Panc1 (cell line): ENCODE results near the gene HERC6. TPM values are rescaled to one million over a fixed set of nuclear protein-coding genes. Genes with fewer than 3 reads are reported as not detected.

Experiments
- ATAC-seq: fragments of 200-7000 bp; cut with Tn5 transposase; 2 replicates; pipeline ENCODE4 v1.9.1; 2020; ENCODE audit warnings: mild to moderate bottlenecking, moderate library complexity
- BruUV-seq: library from RNA; stranded (reverse); fragments of 400-500 nt; replicated peaks from 2 replicates; lab custom pipeline; 2021; lab: Mats Ljungman, UMichigan
- CTCF ChIA-PET: fragments of 300-600 bp; sonication (Branson Sonifier 250); formaldehyde crosslinking; loops from one replicate; lab custom pipeline; 2022; ENCODE audit warnings: antibody characterized with exemption; lab: Charles Lee
- POLR2A ChIA-PET: fragments of 300-600 bp; sonication (Branson Sonifier 250); formaldehyde crosslinking; loops from one replicate; lab custom pipeline; 2022; ENCODE audit warnings: antibody characterized with exemption; lab: Charles Lee
- DNase-seq: peaks from one replicate; pipeline ENCODE4 v3.0.0-alpha.2; 2010; ENCODE audit warnings: low read depth, low spot score
- H3K27ac ChIP-seq: 2 replicates; pipeline ENCODE4 v1.5.1; 2011; ENCODE audit warnings: mild to moderate bottlenecking, low read length, inconsistent platforms
- H3K27me3 ChIP-seq: fragments of 200-500 bp; sonication (Bioruptor generic); 2 replicates; pipeline ENCODE4 v1.6.0; 2014; ENCODE audit warnings: low read length, inconsistent platforms; ENCODE audit not compliant: control insufficient read depth, insufficient read depth
- H3K36me3 ChIP-seq: fragments of 200-500 bp; sonication (Bioruptor generic); 2 replicates; pipeline ENCODE4 v1.5.1; 2014; ENCODE audit warnings: inconsistent platforms, mild to moderate bottlenecking, low read length, moderate library complexity; ENCODE audit not compliant: control insufficient read depth, insufficient read depth
- H3K4me1 ChIP-seq: 2 replicates; pipeline ENCODE4 v1.5.1; 2011; ENCODE audit warnings: inconsistent platforms, mild to moderate bottlenecking, low read length, moderate library complexity; ENCODE audit not compliant: control insufficient read depth, insufficient read depth
- H3K4me3 ChIP-seq, 2 experiments: 2 replicates each; pipeline ENCODE4 v1.5.1; 2011 to 2012; ENCODE audit warnings: low read depth in 2 of 2, low read length in 2 of 2, mild to moderate bottlenecking in 2 of 2, inconsistent platforms in 1 of 2, moderate library complexity in 1 of 2
- H3K9me3 ChIP-seq: fragments of 200-500 bp; sonication (Bioruptor generic); 2 replicates; pipeline ENCODE4 v1.5.1; 2014; ENCODE audit warnings: low read depth, mild to moderate bottlenecking, inconsistent platforms, low read length, moderate library complexity; ENCODE audit not compliant: control insufficient read depth, insufficient read depth
- CTCF ChIP-seq: fragments of 450-650 bp; IDR thresholded peaks from 2 replicates; pipeline ENCODE4 v1.5.1; 2017; ENCODE audit warnings: mild to moderate bottlenecking
- POLR2AphosphoS5 ChIP-seq: IDR thresholded peaks from 2 replicates; pipeline ENCODE4 v1.6.1; 2012; ENCODE audit warnings: mild to moderate bottlenecking, low read depth, low read length, moderate library complexity
- REST ChIP-seq, 2 experiments: IDR thresholded peaks; 2 replicates each; pipeline ENCODE4 v1.6.1; 2011 to 2012; ENCODE audit warnings: low read depth in 2 of 2, control low read depth in 1 of 2, low read length in 1 of 2, mild to moderate bottlenecking in 1 of 2, moderate library complexity in 1 of 2; ENCODE audit not compliant: insufficient read depth in 1 of 2
- SIN3A ChIP-seq: IDR thresholded peaks from 2 replicates; pipeline ENCODE4 v1.6.1; 2012; ENCODE audit warnings: low read depth, mild to moderate bottlenecking, low read length, moderate library complexity, borderline replicate concordance; ENCODE audit not compliant: insufficient read depth
- TCF7L2 ChIP-seq: IDR thresholded peaks from 2 replicates; pipeline ENCODE4 v1.6.1; 2011; ENCODE audit warnings: mild to moderate bottlenecking, low read depth, low read length, inconsistent platforms
- in situ Hi-C: cut with HindIII; loops from 2 replicates; pipeline ENCODE4 v1.10.0; 2016; ENCODE audit warnings: low sequenced_read_pairs, low pct_unique_long_range_greater_than_20kb
- intact Hi-C: fragments of 100-400 bp; cut with micrococcal nuclease; formaldehyde crosslinking; loops from one replicate; pipeline ENCODE4 v1.10.0; 2022; ENCODE audit not compliant: unreplicated experiment
- total RNA-seq: library from RNA; stranded (reverse); gene quantifications from one replicate; pipeline ENCODE4 v1.2.1, GENCODE V29; 2021; ENCODE audit not compliant: unreplicated experiment

The HERC6 gene
- total RNA-seq, 1 experiment from 2014 or later: 1.2 TPM

- H3K9me3 ChIP-seq: no peaks in the 10 kb centered on the region
- POLR2A ChIA-PET: no interaction called here
- no peaks in the 10 kb centered on the region for H3K36me3 ChIP-seq
- no peak for ATAC-seq
- CTCF ChIA-PET: no interaction called here
- H3K4me3 ChIP-seq: no peak overlapping the region
- no TSS peak for BruUV-seq
- no peak overlapping the region for H3K27ac ChIP-seq
- no peaks in the 10 kb centered on the region for H3K4me1 ChIP-seq
- intact Hi-C loops (no loop called here), in situ Hi-C loops (no loop called here)
- DNase-seq: no peak
- no peaks in the 10 kb centered on the region for H3K27me3 ChIP-seq
- TF ChIP-seq REST (IDR thresholded peaks at IDR 0.05; ENCODE audit: insufficient read depth in 1 of 2, low read depth in 2 of 2, low read length in 1 of 2) (no peak), CTCF (no peak), POLR2AphosphoS5 (no peak), SIN3A (no peak), TCF7L2 (no peak)
These were observed 36.1 kb downstream of the HERC6 start for GRCh38 chr4:88414755-88415154.

GRCh38 chr4:88415982-88416381, 37.3 kb downstream of the HERC6 start:
- no peak for DNase-seq
- Histone ChIP-seq H3K4me3 (no peak overlapping the region), H3K36me3 (no peaks in the 10 kb centered on the region), H3K27ac (no peak overlapping the region), H3K4me1 (no peaks in the 10 kb centered on the region), H3K9me3 (no peaks in the 10 kb centered on the region), H3K27me3 (no peaks in the 10 kb centered on the region)
- no TSS peak for BruUV-seq
- intact Hi-C loops: no loop called here
- ChIA-PET POLR2A (no interaction called here), CTCF (no interaction called here)
- in situ Hi-C loops: no loop called here
- no peak for TF ChIP-seq TCF7L2
- TF ChIP-seq CTCF: no peak
- TF ChIP-seq SIN3A: no peak
- no peak for TF ChIP-seq POLR2AphosphoS5
- TF ChIP-seq REST (IDR thresholded peaks at IDR 0.05; ENCODE audit: insufficient read depth in 1 of 2, low read depth in 2 of 2, low read length in 1 of 2): no peak
- no peak for ATAC-seq
